OCI-LY1 (cell line): ENCODE data around the gene SCN5A.
A peak's percentile ranks its signal among the peaks of the same experiment; 100 is the strongest.

Experiments used
- H2AFZ ChIP-seq: fragments of 200-600 bp; sonication (generic), shearing (Covaris generic); 2 replicates; pipeline ENCODE4 v1.6.0; 2014; ENCODE audit warnings: antibody characterized with exemption, mild to moderate bottlenecking, low read length
- H3F3A ChIP-seq: fragments of 200-600 bp; sonication (generic), shearing (Covaris generic); 2 replicates; pipeline ENCODE4 v1.6.0; 2014; ENCODE audit warnings: mild to moderate bottlenecking, antibody characterized with exemption, low read length, moderate library complexity; ENCODE audit not compliant: insufficient read depth
- H3K27ac ChIP-seq: fragments of 200-600 bp; sonication (generic); 2 replicates; pipeline ENCODE4 v1.5.1; 2014; ENCODE audit warnings: low read length, mixed run types, mild to moderate bottlenecking, low read depth; ENCODE audit not compliant: poor library complexity, severe bottlenecking
- H3K27me3 ChIP-seq: fragments of 200-600 bp; sonication (generic); 2 replicates; pipeline ENCODE4 v1.6.0; 2014; ENCODE audit warnings: antibody characterized with exemption, mild to moderate bottlenecking, low read length, moderate library complexity; ENCODE audit not compliant: insufficient read depth
- H3K36me3 ChIP-seq: fragments of 200-600 bp; sonication (generic); 2 replicates; pipeline ENCODE4 v1.6.1; 2014; ENCODE audit warnings: mild to moderate bottlenecking, antibody characterized with exemption, low read length, moderate library complexity, mixed read lengths; ENCODE audit not compliant: insufficient read depth
- H3K4me1 ChIP-seq: fragments of 200-600 bp; sonication (generic); 2 replicates; pipeline ENCODE4 v1.5.1; 2014; ENCODE audit warnings: mild to moderate bottlenecking, low read length, moderate library complexity; ENCODE audit not compliant: insufficient read depth, severe bottlenecking
- H3K4me2 ChIP-seq: fragments of 200-600 bp; sonication (generic), shearing (Covaris generic); 2 replicates; pipeline ENCODE4 v1.6.1; 2014; ENCODE audit warnings: low read length
- H3K4me3 ChIP-seq: fragments of 200-600 bp; sonication (generic); 2 replicates; pipeline ENCODE4 v1.5.1; 2014; ENCODE audit warnings: low read length, low read depth, mild to moderate bottlenecking, mixed read lengths; ENCODE audit not compliant: poor library complexity, severe bottlenecking
- H3K79me2 ChIP-seq: fragments of 200-600 bp; shearing (Covaris generic); 2 replicates; pipeline ENCODE4 v1.6.1; 2016; ENCODE audit warnings: mixed run types, low read length, mixed read lengths; ENCODE audit not compliant: insufficient read depth
- H3K9ac ChIP-seq: fragments of 200-600 bp; sonication (generic), shearing (Covaris generic); 2 replicates; pipeline ENCODE4 v1.6.1; 2014; ENCODE audit warnings: mild to moderate bottlenecking, low read length, mixed read lengths
- H3K9me2 ChIP-seq: fragments of 200-600 bp; sonication (generic), shearing (Covaris generic); 2 replicates; pipeline ENCODE4 v1.6.1; 2014; ENCODE audit warnings: low read depth, mild to moderate bottlenecking, low read length, mixed read lengths
- H3K9me3 ChIP-seq: fragments of 200-600 bp; shearing (Covaris generic); 2 replicates; pipeline ENCODE4 v1.6.1; 2014; ENCODE audit warnings: low read length, mixed read lengths
- H4K20me1 ChIP-seq: fragments of 200-600 bp; sonication (generic), shearing (Covaris generic); 2 replicates; pipeline ENCODE4 v1.6.0; 2016; ENCODE audit warnings: mild to moderate bottlenecking, low read length; ENCODE audit not compliant: insufficient read depth
- CTCF ChIP-seq: fragments of 200-600 bp; sonication (generic), shearing (Covaris generic); IDR thresholded peaks from 2 replicates; pipeline ENCODE4 v1.5.1; 2017; ENCODE audit warnings: mild to moderate bottlenecking, antibody characterized with exemption, low read length, moderate library complexity, mixed read lengths
- EZH2 ChIP-seq: fragments of 200-600 bp; sonication (generic), shearing (Covaris generic); IDR thresholded peaks from 2 replicates; pipeline ENCODE4 v1.8.0; 2017; ENCODE audit warnings: borderline replicate concordance, mixed run types, mild to moderate bottlenecking, antibody characterized with exemption, low read length, moderate library complexity, mixed read lengths

The SCN5A gene

GRCh38 chr3:38648659-38649499, 608 bp downstream of the SCN5A start:
- H2AFZ ChIP-seq = no peak overlapping the region
- H3F3A ChIP-seq = no peaks in the 10 kb centered on the region
- no peaks in the 10 kb centered on the region for H3K9me3 ChIP-seq
- H3K4me2 ChIP-seq = peak overlapping the region; percentile 76
- H3K4me3 ChIP-seq = peak overlapping the region; percentile 56
- H4K20me1 ChIP-seq = no peaks in the 10 kb centered on the region
- peaks cover 9% of the 10 kb centered on the region for H3K4me1 ChIP-seq
- H3K9ac ChIP-seq = peak overlapping the region; percentile 42; the same call in 1 of the 2 replicates
- H3K27ac ChIP-seq = no peak overlapping the region
- no peaks in the 10 kb centered on the region for H3K79me2 ChIP-seq
- H3K9me2 ChIP-seq = no peaks in the 10 kb centered on the region
- H3K27me3 ChIP-seq = no peaks in the 10 kb centered on the region
- TF ChIP-seq CTCF (no peak), EZH2 (no peak)
- no peaks in the 10 kb centered on the region for H3K36me3 ChIP-seq

- Histone ChIP-seq H4K20me1 (no peaks in the 10 kb centered on the region), H3K4me1 (peaks cover 9% of the 10 kb centered on the region), H3K4me2 (no peak overlapping the region), H3K4me3 (no peak overlapping the region), H3K79me2 (no peaks in the 10 kb centered on the region), H3K9ac (no peak overlapping the region), H3K9me3 (no peaks in the 10 kb centered on the region), H3K9me2 (no peaks in the 10 kb centered on the region), H3F3A (no peaks in the 10 kb centered on the region), H3K27me3 (no peaks in the 10 kb centered on the region), H3K36me3 (no peaks in the 10 kb centered on the region), H3K27ac (no peak overlapping the region), H2AFZ (no peak overlapping the region)
- no peak for TF ChIP-seq EZH2
- no peak for TF ChIP-seq CTCF
These were observed 1.3 kb downstream of the SCN5A start for GRCh38 chr3:38648024-38648658.

DNA sequence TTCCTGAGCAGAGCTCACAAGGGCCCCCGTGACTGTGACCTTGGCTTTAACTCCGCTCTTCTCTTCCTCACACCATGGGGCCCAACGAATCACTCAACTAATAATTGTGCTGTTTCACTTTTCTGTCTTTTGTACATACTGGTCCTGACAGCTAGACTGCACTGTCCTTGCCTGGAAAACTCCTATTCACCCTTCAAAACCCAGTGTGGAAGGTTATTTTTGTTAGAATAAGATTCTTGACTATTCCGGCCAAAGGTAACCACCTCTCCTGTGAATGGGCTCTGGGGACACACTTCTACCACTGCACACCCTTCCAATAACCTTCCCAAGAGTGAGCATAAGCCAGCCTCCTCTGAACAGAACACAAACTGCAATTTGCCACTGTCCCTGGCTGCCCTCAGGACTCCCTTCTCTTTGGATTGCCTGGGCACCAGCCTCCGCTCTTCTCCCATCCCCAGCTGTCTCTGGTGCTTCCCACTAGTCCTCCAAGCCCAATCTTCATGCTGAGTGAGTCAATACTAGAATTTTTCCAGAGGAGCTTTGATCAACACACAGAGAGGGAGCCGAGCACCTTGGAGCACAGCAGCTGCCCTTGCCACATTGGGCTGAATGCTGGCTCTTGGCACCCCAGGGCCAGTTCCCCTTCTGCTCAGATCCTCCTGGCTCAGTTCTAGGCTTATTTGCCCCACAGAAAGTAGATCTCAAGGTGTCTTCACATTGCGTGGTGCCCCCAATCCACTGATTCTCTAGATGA, 2.1 kb downstream of the SCN5A start:
- Histone ChIP-seq H3K9me2 (no peaks in the 10 kb centered on the region), H3K4me3 (no peak overlapping the region), H3F3A (no peaks in the 10 kb centered on the region), H3K4me2 (no peak overlapping the region), H3K36me3 (no peaks in the 10 kb centered on the region), H3K4me1 (peaks cover 9% of the 10 kb centered on the region), H2AFZ (no peak overlapping the region), H3K27ac (no peak overlapping the region), H3K27me3 (no peaks in the 10 kb centered on the region), H3K79me2 (no peaks in the 10 kb centered on the region), H3K9ac (no peak overlapping the region), H3K9me3 (no peaks in the 10 kb centered on the region), H4K20me1 (no peaks in the 10 kb centered on the region)
- TF ChIP-seq EZH2 = no peak
- no peak for TF ChIP-seq CTCF
